ENCODE measurements around the gene NEU1. TPM values are rescaled to one million over a fixed set of nuclear protein-coding genes. Genes with fewer than 3 reads are reported as not detected.
A peak's percentile ranks its signal among the peaks of the same experiment; 100 is the strongest.
"Not testable (repeated sequence)": the region's sequence is repeated elsewhere in the genome, so short reads cannot be mapped to it uniquely, and the experiment has no call there.

NEU1 gene
- total RNA-seq, 2 donors from 2014 or later = 29.3 to 30.6 TPM

DNA sequence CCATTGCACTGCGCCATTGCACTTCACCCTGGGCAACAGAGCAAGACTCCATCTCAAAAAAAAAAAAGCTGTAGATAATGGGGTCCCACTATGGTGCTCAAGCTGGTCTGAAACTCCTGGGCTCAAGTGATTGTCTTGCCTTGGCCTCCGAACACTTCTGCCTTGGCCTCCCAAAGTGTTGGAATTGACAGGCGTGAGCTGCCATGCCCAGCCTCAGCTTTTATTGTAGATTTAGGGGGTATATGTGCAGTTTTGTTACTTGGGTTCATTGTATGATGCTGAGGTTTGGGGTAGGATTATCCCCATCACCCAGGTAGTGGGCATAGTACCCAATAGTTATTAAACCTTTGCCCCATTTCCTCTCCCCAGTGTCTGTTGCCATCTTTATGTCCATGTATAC is 23.7 kb downstream of the NEU1 start:
- Histone ChIP-seq H3K27me3 (no peaks in the 10 kb centered on the region), H3K9me3 (no peaks in the 10 kb centered on the region), H3K36me3 (replicated peaks in 1 of 2; ENCODE audit: insufficient read depth in 1 of 2, low read depth in 2 of 2) (peaks cover 12 to 15% of the 10 kb centered on the region in 2 donors), H3K27ac (no peak overlapping the region), H3K4me3 (no peak overlapping the region), H3K4me1 (peaks cover 40% of the 10 kb centered on the region)
- no peak for ATAC-seq
- 91 to 100% methylated on average over 3 of the region's 3 CpGs for WGBS, 2 donors
- intact Hi-C loops (cut with DNase I) = no loop called here
- no peak for DNase-seq
- TF ChIP-seq, protein P1, sequence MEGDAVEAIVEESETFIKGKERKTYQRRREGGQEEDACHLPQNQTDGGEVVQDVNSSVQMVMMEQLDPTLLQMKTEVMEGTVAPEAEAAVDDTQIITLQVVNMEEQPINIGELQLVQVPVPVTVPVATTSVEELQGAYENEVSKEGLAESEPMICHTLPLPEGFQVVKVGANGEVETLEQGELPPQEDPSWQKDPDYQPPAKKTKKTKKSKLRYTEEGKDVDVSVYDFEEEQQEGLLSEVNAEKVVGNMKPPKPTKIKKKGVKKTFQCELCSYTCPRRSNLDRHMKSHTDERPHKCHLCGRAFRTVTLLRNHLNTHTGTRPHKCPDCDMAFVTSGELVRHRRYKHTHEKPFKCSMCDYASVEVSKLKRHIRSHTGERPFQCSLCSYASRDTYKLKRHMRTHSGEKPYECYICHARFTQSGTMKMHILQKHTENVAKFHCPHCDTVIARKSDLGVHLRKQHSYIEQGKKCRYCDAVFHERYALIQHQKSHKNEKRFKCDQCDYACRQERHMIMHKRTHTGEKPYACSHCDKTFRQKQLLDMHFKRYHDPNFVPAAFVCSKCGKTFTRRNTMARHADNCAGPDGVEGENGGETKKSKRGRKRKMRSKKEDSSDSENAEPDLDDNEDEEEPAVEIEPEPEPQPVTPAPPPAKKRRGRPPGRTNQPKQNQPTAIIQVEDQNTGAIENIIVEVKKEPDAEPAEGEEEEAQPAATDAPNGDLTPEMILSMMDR (IDR thresholded peaks at IDR 0.05) = no peak
- no peak for TF ChIP-seq POLR2A (IDR thresholded peaks at IDR 0.05)

DNA sequence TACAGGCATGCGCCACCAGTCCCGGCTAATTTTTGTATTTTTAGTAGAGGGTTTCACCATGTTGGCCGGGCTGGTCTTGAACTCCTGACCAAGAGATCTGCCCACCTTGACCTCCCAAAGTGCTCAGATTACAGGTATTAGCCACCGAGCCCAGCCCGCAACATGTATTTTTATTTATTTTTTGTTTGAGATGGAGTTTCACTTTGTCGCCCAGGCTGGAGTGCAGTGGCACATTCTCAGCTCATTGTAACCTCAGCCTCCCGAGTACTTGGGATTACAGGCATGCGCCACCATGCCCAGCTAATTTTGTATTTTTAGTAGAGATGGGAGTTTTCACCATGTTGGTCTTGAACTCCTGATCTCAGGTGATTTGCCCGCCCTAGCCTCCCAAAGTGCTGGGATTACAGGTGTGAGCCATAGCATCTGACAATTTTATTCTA is 24.5 kb downstream of the NEU1 start:
- H3K9me3 ChIP-seq; H3K27ac ChIP-seq; H3K27me3 ChIP-seq; DNase-seq; ATAC-seq; H3K4me3 ChIP-seq; intact Hi-C loops (cut with DNase I): not testable (repeated sequence)
- Histone ChIP-seq H3K4me1 (peaks cover 45% of the 10 kb centered on the region), H3K36me3 (replicated peaks in 1 of 2; ENCODE audit: insufficient read depth in 1 of 2, low read depth in 2 of 2) (peaks cover 12 to 15% of the 10 kb centered on the region in 2 donors)
- WGBS, 2 donors = 83 to 89% methylated on average over 9 of the region's 9 CpGs

DNA sequence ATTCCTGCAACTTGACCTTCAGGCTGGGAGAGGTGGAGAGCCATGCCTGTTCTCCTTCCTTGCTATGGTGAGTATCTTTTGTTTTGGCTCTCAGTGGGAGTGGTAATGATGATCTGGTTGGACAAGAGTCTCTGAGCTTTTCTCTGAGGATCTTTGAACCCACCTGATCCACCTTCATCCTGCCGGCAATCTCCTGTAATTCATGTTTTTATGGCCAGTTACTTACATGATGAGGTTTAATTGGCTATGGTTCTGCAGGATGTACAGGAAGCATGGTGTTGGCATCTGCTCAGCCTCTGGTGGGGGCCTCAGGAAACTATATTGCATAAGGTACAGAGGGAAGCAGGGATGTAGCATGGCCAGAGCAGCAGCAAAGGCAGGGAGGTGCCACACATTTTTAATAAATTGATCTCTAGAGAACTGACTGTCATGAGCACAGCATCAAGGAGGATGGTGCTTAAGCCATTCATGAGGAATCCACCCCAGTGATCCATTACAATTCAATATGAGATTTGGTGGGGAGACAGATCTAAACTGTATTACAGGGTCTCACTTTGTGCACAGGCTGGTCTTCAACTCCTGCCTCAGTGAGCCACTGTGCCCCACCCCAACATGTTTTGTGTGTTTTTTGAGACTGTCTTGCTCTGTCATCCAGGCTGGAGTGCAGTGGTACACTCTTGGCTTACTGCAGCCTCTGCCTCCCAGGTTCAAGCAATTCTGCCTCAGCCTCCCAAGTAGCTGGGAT is 25.1 kb downstream of the NEU1 start:
- intact Hi-C loops (cut with DNase I) = no loop called here
- no peak for ATAC-seq

DNA sequence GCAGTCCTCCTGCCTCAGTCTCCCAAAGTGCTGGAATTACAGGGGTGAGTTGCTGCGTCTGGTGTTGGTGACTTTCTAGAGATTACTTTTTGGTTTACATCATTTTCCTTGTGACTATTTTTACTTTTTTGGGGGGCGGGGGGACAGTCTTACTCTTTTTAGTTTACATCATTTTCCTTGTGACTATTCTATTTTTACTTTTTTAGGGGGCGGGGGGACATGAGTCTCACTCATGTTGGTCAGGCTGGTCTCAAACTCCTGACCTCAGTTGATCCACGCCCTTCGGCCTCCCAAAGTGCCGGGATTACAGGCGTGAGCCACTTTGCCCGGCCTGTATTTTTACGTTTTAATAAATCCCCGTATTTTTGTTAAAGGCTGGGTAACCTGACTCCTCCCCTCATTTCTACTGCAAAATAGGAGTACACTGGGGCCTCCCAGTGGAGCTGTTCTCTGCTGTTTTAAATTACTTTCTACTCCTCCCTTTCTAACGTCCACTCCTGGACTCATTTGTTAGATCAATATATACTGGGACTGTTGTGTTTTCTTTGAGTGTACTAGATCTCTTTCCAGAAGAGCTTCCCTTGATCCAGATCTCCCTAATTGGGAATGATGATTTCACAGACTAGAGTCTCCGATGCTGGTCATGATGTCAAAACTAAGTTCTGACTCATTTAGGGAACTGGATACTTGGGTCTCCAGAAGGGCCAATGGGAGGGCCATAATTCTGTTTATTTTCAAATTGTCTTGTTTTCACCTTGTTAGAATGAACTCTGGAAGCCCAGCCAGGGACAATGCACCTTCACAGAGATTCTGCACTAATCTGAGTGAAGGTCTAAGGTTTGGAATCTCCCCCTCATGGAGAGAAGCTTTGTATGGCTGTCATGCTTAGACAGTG is 25.9 kb downstream of the NEU1 start:
- peak overlapping the region in 3 of 4 donors; percentile 80 to 95 (median 92) for H3K27ac ChIP-seq
- WGBS, 2 donors = 18 to 29% methylated on average over 12 of the region's 12 CpGs
- intact Hi-C loops (cut with DNase I) = no loop called here
- no peak overlapping the region for H3K4me3 ChIP-seq
- peaks cover 12 to 15% of the 10 kb centered on the region in 2 donors for H3K36me3 ChIP-seq (replicated peaks in 1 of 2; ENCODE audit: insufficient read depth in 1 of 2, low read depth in 2 of 2)
- peaks cover 50% of the 10 kb centered on the region for H3K4me1 ChIP-seq
- H3K27me3 ChIP-seq = no peaks in the 10 kb centered on the region
- no peak for TF ChIP-seq POLR2A (IDR thresholded peaks at IDR 0.05)
- TF ChIP-seq, protein P1 (IDR thresholded peaks at IDR 0.05) = no peak
- no peaks in the 10 kb centered on the region for H3K9me3 ChIP-seq
- DNase-seq (no peak), ATAC-seq (no peak)

More for the DNA sequence above, 25.1 kb downstream of the NEU1 start:
- Histone ChIP-seq H3K4me3 (no peak overlapping the region), H3K27me3 (no peaks in the 10 kb centered on the region), H3K4me1 (peaks cover 45% of the 10 kb centered on the region), H3K36me3 (replicated peaks in 1 of 2; ENCODE audit: insufficient read depth in 1 of 2, low read depth in 2 of 2) (peaks cover 12 to 15% of the 10 kb centered on the region in 2 donors), H3K9me3 (no peaks in the 10 kb centered on the region), H3K27ac (peak overlapping the region in 2 of 4 donors; percentile 80 to 95)
- no peak for DNase-seq
- WGBS, 2 donors = 25 to 57% methylated on average over 1 of the region's 1 CpG
- TF ChIP-seq POLR2A (IDR thresholded peaks at IDR 0.05) = no peak
- TF ChIP-seq, protein P1 (IDR thresholded peaks at IDR 0.05) = no peak

DNA sequence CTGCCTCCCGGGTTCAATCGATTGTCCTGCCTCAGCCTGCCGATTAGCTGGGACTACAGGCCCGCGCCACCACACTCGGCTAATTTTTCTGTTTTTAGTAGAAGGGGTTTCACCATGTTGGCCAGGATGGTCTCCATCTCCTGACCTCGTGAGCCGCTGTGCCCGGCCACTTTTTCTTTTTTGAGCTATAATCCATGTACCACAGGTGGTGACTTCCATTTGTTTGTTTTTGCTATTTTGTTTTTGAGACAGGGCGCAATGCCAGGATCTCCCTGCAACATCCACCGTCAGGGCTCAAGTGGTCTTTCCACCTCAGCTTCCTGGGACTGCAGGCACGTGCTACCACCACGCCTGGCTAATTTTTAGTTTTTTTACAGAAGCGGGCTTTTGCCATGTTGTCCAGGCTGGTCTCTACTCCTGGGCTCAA is 26.6 kb downstream of the NEU1 start:
- intact Hi-C loops (cut with DNase I) = no loop called here
- Histone ChIP-seq H3K27me3 (no peaks in the 10 kb centered on the region), H3K4me1 (peaks cover 57% of the 10 kb centered on the region), H3K36me3 (replicated peaks in 1 of 2; ENCODE audit: insufficient read depth in 1 of 2, low read depth in 2 of 2) (peaks cover 12 to 15% of the 10 kb centered on the region in 2 donors), H3K27ac (peak overlapping the region in 3 of 4 donors; percentile 80 to 95 (median 92)), H3K9me3 (no peaks in the 10 kb centered on the region), H3K4me3 (no peak overlapping the region)
- DNase-seq (no peak), ATAC-seq (no peak)
- 9 to 10% methylated on average over 14 of the region's 14 CpGs for WGBS, 2 donors
- TF ChIP-seq, protein P1 (IDR thresholded peaks at IDR 0.05) = no peak
- TF ChIP-seq POLR2A (IDR thresholded peaks at IDR 0.05) = no peak
